ENCODE data around the gene RFK. TPM values are rescaled to one million over a fixed set of nuclear protein-coding genes. Genes with fewer than 3 reads are reported as not detected.
A peak's percentile ranks its signal among the peaks of the same experiment; 100 is the strongest.

Gene RFK
- total and polyA plus RNA-seq, 2 of the 13 experiments (the other 11 are each of a cell fraction or from before 2014, with no cell fraction given), result 18.2 to 37.2 TPM

- no peak for TF ChIP-seq E2F2 (CRISPR knock-in tag; IDR thresholded peaks at IDR 0.05; ENCODE audit: borderline replicate concordance)
- no peak for TF ChIP-seq ZNF672 (CRISPR knock-in tag; IDR thresholded peaks at IDR 0.05)
- no peak for TF ChIP-seq ZNF431 (CRISPR knock-in tag; IDR thresholded peaks at IDR 0.05; ENCODE audit: borderline replicate concordance, low read depth)
- no peak for TF ChIP-seq ZNF510 (CRISPR knock-in tag; IDR thresholded peaks at IDR 0.05; ENCODE audit: low read depth)
- no peak for TF ChIP-seq ZMYM2 (CRISPR knock-in tag; IDR thresholded peaks at IDR 0.05)
- no peak for TF ChIP-seq POLR2AphosphoS2 (IDR thresholded peaks at IDR 0.05; ENCODE audit: low read depth, low read length)
- no peak for TF ChIP-seq AGO2 (optimal IDR thresholded peaks at IDR 0.05; ENCODE audit: low read depth, low read length)
- no peak for TF ChIP-seq GZF1 (CRISPR knock-in tag; IDR thresholded peaks at IDR 0.05)
- peak; percentile 56; the same call in 1 of the 2 replicates for TF ChIP-seq IRF2 (CRISPR knock-in tag; IDR thresholded peaks at IDR 0.05)
- TF ChIP-seq RBM39 (IDR thresholded peaks at IDR 0.05; ENCODE audit: low read depth, low read length, poor library complexity, severe bottlenecking), result no peak
- no peak for TF ChIP-seq YY1 (IDR thresholded peaks at IDR 0.05; ENCODE audit: insufficient read depth, insufficient replicate concordance, low read depth, low read length)
- no peak for TF ChIP-seq ETV6 (CRISPR knock-in tag; conservative IDR thresholded peaks at IDR 0.05)
- peak; percentile 81 for TF ChIP-seq RARA (CRISPR knock-in tag; IDR thresholded peaks at IDR 0.05)
- TF ChIP-seq CBFB (CRISPR knock-in tag; IDR thresholded peaks at IDR 0.05), result no peak
- no peak for TF ChIP-seq THAP9 (CRISPR knock-in tag; IDR thresholded peaks at IDR 0.05; ENCODE audit: borderline replicate concordance)
- no peak for TF ChIP-seq HOMEZ (CRISPR knock-in tag; IDR thresholded peaks at IDR 0.05; ENCODE audit: low read depth)
- no peak for TF ChIP-seq EEA1 (CRISPR knock-in tag; IDR thresholded peaks at IDR 0.05; ENCODE audit: borderline replicate concordance)
- no peak for TF ChIP-seq ELF1 (CRISPR knock-in tag; IDR thresholded peaks at IDR 0.05)
- no peak for TF ChIP-seq ZNF12 (CRISPR knock-in tag; IDR thresholded peaks at IDR 0.05)
- TF ChIP-seq ZNF775 (CRISPR knock-in tag; IDR thresholded peaks at IDR 0.05; ENCODE audit: borderline replicate concordance), result no peak
- TF ChIP-seq IKZF5 (CRISPR knock-in tag; IDR thresholded peaks at IDR 0.05), result no peak; the same call in 1 of the 2 replicates
- no peak for TF ChIP-seq ASH2L (IDR thresholded peaks at IDR 0.05; ENCODE audit: insufficient read length, low read depth, low read length)
- TF ChIP-seq ZNF224 (CRISPR knock-in tag; IDR thresholded peaks at IDR 0.05), result no peak
- TF ChIP-seq SAP130 (CRISPR knock-in tag; IDR thresholded peaks at IDR 0.05; ENCODE audit: low read depth), result peak; percentile 66
- TF ChIP-seq MBD4 (IDR thresholded peaks at IDR 0.05; ENCODE audit: borderline replicate concordance, low read length), result no peak
Measured at GRCh38 chr9:76374783-76375559, 19.3 kb downstream of the RFK start (continued).

Data from HepG2 (cell line).